ENCODE data around the gene JPH4. TPM values are rescaled to one million over a fixed set of nuclear protein-coding genes. Genes with fewer than 3 reads are reported as not detected.

The JPH4 gene
- total RNA-seq, 2 experiments from 2014 or later, result not detected

DNA sequence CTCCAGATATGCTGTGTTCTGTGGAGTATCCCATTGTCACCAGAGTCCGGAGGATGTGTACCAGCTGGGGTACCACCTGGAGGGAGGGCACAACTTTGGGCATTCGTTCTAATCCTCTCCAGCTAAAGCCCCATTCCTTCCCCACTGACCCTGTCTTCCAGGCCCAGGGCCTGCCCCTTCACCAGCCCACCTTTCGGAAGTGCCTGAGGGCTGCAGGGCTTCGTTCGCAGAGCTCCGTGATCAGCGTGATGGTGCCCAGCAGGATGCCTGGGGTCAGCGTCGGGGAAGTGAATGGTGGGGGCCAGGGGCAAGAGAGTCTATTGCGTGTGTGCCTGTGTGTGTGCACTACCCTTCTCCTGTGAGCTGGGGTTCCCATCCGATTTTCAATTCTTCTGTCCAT lies 13.0 kb downstream of the JPH4 start:
- ChIA-PET POLR2A (no interaction called here), CTCF (ENCODE audit: unreplicated experiment) (no interaction called here)
- no peaks in the 10 kb centered on the region; the same call in 1 of the 2 replicates for H4K20me1 ChIP-seq (ENCODE audit: insufficient read depth, low read length)
- DNase-seq (ENCODE audit: low spot score), result no peak
- H3K27ac ChIP-seq (ENCODE audit: low read depth, low read length, poor library complexity, severe bottlenecking), result no peak overlapping the region
- no peaks in the 10 kb centered on the region for H3K9me2 ChIP-seq (ENCODE audit: insufficient read depth, low read length)
- TF ChIP-seq EZH2phosphoT487 (IDR thresholded peaks at IDR 0.05; ENCODE audit: borderline replicate concordance, low read depth, low read length), result no peak
- H3K36me3 ChIP-seq (ENCODE audit: insufficient read depth, low read length), result peaks cover 56% of the 10 kb centered on the region
- H3K4me2 ChIP-seq (ENCODE audit: low read length), result no peak overlapping the region
- peaks cover 9% of the 10 kb centered on the region; the same call in 1 of the 2 replicates for H3K79me2 ChIP-seq (ENCODE audit: insufficient read depth, low read depth, low read length)
- peaks cover 29% of the 10 kb centered on the region for H3K4me1 ChIP-seq (ENCODE audit: insufficient read depth, low read length, poor library complexity, severe bottlenecking)
- no peaks in the 10 kb centered on the region for H3K9me3 ChIP-seq (ENCODE audit: low read length)
- intact Hi-C loops (cut with micrococcal nuclease; ENCODE audit: unreplicated experiment), result loop anchor here (10.0 kb wide), 1 partner anchor 799 kb away; the partner anchor contains the start of gene NFATC4
- no peak overlapping the region for H3K4me3 ChIP-seq (ENCODE audit: low read depth, low read length, poor library complexity, severe bottlenecking)
- no peak overlapping the region for H2AFZ ChIP-seq (ENCODE audit: low read length)
- no TSS peak for BruUV-seq (replicated peaks)

DNA sequence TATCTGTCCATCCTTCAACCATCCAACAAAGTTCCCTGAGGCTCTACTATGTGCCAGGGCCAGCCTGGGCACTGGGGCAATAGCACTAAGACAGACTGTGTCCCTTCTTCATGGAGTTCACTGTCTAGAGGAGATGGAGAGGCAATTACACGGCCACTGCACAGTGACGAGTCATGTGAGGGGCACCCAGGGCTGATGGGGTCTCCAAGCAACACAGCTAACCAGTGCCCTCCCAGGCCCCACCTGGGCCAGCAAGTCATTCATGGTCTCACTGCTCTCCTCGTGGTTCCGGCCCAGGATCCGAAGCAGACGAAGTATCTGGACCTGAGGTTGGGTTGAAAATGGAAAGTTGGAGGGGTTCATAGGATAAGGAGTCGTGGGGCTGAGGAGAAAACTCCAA lies 13.7 kb downstream of the JPH4 start:
- TF ChIP-seq, protein P1, sequence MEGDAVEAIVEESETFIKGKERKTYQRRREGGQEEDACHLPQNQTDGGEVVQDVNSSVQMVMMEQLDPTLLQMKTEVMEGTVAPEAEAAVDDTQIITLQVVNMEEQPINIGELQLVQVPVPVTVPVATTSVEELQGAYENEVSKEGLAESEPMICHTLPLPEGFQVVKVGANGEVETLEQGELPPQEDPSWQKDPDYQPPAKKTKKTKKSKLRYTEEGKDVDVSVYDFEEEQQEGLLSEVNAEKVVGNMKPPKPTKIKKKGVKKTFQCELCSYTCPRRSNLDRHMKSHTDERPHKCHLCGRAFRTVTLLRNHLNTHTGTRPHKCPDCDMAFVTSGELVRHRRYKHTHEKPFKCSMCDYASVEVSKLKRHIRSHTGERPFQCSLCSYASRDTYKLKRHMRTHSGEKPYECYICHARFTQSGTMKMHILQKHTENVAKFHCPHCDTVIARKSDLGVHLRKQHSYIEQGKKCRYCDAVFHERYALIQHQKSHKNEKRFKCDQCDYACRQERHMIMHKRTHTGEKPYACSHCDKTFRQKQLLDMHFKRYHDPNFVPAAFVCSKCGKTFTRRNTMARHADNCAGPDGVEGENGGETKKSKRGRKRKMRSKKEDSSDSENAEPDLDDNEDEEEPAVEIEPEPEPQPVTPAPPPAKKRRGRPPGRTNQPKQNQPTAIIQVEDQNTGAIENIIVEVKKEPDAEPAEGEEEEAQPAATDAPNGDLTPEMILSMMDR (conservative IDR thresholded peaks at IDR 0.05; ENCODE audit: low read length), result no peak
- TF ChIP-seq EZH2phosphoT487 (IDR thresholded peaks at IDR 0.05; ENCODE audit: borderline replicate concordance, low read depth, low read length), result no peak
- H3K9me3 ChIP-seq (ENCODE audit: low read length), result no peaks in the 10 kb centered on the region
- H3K79me2 ChIP-seq (ENCODE audit: insufficient read depth, low read depth, low read length), result peaks cover 9% of the 10 kb centered on the region; the same call in 1 of the 2 replicates
- POLR2A ChIA-PET, result no interaction called here
- H4K20me1 ChIP-seq (ENCODE audit: insufficient read depth, low read length), result no peaks in the 10 kb centered on the region; the same call in 1 of the 2 replicates
- peaks cover 63% of the 10 kb centered on the region for H3K36me3 ChIP-seq (ENCODE audit: insufficient read depth, low read length)
- intact Hi-C loops (cut with micrococcal nuclease; ENCODE audit: unreplicated experiment), result loop anchor here (10.0 kb wide), 1 partner anchor 800 kb away; the partner anchor contains the start of gene NFATC4
- H3K9me2 ChIP-seq (ENCODE audit: insufficient read depth, low read length), result no peaks in the 10 kb centered on the region
- no peak for DNase-seq (ENCODE audit: low spot score)
- no peak overlapping the region for H3K4me2 ChIP-seq (ENCODE audit: low read length)
- no TSS peak for BruUV-seq (replicated peaks)
- peaks cover 28% of the 10 kb centered on the region for H3K4me1 ChIP-seq (ENCODE audit: insufficient read depth, low read length, poor library complexity, severe bottlenecking)
- H2AFZ ChIP-seq (ENCODE audit: low read length), result no peak overlapping the region
- no peak overlapping the region for H3K27ac ChIP-seq (ENCODE audit: low read depth, low read length, poor library complexity, severe bottlenecking)
- CTCF ChIA-PET (ENCODE audit: unreplicated experiment), result no interaction called here
- H3K4me3 ChIP-seq (ENCODE audit: low read depth, low read length, poor library complexity, severe bottlenecking), result no peak overlapping the region

DNA sequence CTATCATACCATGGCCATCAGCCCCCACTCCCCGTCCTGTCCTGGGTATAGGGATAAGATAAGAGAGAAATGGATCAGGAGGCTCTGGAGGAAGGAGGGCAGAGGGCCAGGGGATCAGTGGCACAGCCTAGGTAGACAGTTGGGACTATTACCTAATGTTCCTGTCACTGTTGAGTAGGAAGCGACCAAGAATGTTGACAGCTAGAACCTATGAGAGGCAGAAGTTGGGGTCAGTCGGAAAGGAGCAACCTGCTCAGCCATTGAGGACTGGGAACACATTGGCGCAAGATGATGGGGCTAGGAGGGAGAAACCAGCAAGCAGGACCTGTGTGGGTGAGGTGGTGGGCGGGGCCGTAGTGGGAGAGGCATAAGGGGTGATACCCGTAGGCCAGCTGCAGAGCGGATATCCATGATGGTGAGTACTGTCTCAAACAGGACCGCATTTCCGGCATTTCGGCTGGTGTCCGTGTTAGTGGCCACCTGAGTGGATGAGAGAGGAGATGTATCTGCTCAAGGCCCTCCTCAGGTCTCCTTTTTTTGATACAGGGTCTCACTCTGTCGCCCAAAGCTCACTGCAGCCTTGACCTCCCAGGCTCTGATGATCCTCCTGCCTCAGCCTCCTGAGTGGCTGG lies 14.3 kb downstream of the JPH4 start:
- intact Hi-C loops (cut with micrococcal nuclease; ENCODE audit: unreplicated experiment), result loop anchor here (10.0 kb wide), 1 partner anchor 801 kb away; the partner anchor contains the start of gene NFATC4
- Histone ChIP-seq H3K4me3 (ENCODE audit: low read depth, low read length, poor library complexity, severe bottlenecking) (no peak overlapping the region), H3K4me1 (ENCODE audit: insufficient read depth, low read length, poor library complexity, severe bottlenecking) (peaks cover 22% of the 10 kb centered on the region), H3K27ac (ENCODE audit: low read depth, low read length, poor library complexity, severe bottlenecking) (no peak overlapping the region), H3K4me2 (ENCODE audit: low read length) (no peak overlapping the region), H3K9me2 (ENCODE audit: insufficient read depth, low read length) (no peaks in the 10 kb centered on the region), H3K79me2 (ENCODE audit: insufficient read depth, low read depth, low read length) (peaks cover 9% of the 10 kb centered on the region; the same call in 1 of the 2 replicates), H4K20me1 (ENCODE audit: insufficient read depth, low read length) (no peaks in the 10 kb centered on the region; the same call in 1 of the 2 replicates), H3K36me3 (ENCODE audit: insufficient read depth, low read length) (peaks cover 69% of the 10 kb centered on the region), H3K9me3 (ENCODE audit: low read length) (no peaks in the 10 kb centered on the region), H2AFZ (ENCODE audit: low read length) (no peak overlapping the region)
- ChIA-PET CTCF (ENCODE audit: unreplicated experiment) (no interaction called here), POLR2A (no interaction called here)
- TF ChIP-seq, protein P1 (conservative IDR thresholded peaks at IDR 0.05; ENCODE audit: low read length), result no peak
- no peak for TF ChIP-seq EZH2phosphoT487 (IDR thresholded peaks at IDR 0.05; ENCODE audit: borderline replicate concordance, low read depth, low read length)
- BruUV-seq (replicated peaks), result no TSS peak
- DNase-seq (ENCODE audit: low spot score), result no peak

Data from OCI-LY7 (cell line).